GM12878 (cell line): ENCODE data around the gene RNF13. TPM values are rescaled to one million over a fixed set of nuclear protein-coding genes. Genes with fewer than 3 reads are reported as not detected.
"Not testable (repeated sequence)": the region's sequence is repeated elsewhere in the genome, so short reads cannot be mapped to it uniquely, and the experiment has no call there.

Source experiments
- ATAC-seq: fragments of 200-7000 bp; cut with Tn5 transposase; 3 replicates; pipeline ENCODE4 v1.9.1; 2020; ENCODE audit warnings: mild to moderate bottlenecking, moderate library complexity
- BruUV-seq: library from RNA; stranded (reverse); fragments of 400-500 nt; replicated peaks from 2 replicates; lab custom pipeline; 2021; lab: Mats Ljungman, UMichigan
- CTCF ChIA-PET: fragments of 300-600 bp; sonication (Branson Sonifier 250); formaldehyde crosslinking; extraction: SDS; loops from one replicate; lab custom pipeline; 2021; ENCODE audit warnings: inconsistent platforms; lab: Yijun Ruan, JAX
- POLR2A ChIA-PET: fragments of 350-600 bp; formaldehyde crosslinking; extraction: SDS; loops from one replicate; lab custom pipeline; 2021; ENCODE audit warnings: inconsistent platforms; lab: Charles Lee
- RAD21 ChIA-PET: fragments of 300-600 bp; sonication (Branson Sonifier 250); formaldehyde crosslinking; loops from one replicate; lab custom pipeline; 2023; ENCODE audit warnings: antibody characterized with exemption; ENCODE audit not compliant: unreplicated experiment; lab: Charles Lee
- SMC1A ChIA-PET: fragments of 300-600 bp; sonication (Branson Sonifier 250); formaldehyde crosslinking; loops from one replicate; lab custom pipeline; 2023; ENCODE audit not compliant: unreplicated experiment, uncharacterized antibody; lab: Charles Lee
- DNase-seq: peaks from one replicate; pipeline ENCODE4 v3.0.0-alpha.2; 2011; ENCODE audit warnings: low read depth, low spot score
- FAIRE-seq: peaks from 3 replicates; lab custom pipeline; 2011; peaks lifted over from hg19 to GRCh38; lab: Jason Lieb, UNC
- H2AFZ ChIP-seq: 2 replicates; pipeline ENCODE4 v1.6.0; 2011; ENCODE audit warnings: low read depth, low read length, control low read depth; ENCODE audit not compliant: control insufficient read depth
- H3K27ac ChIP-seq: 2 replicates; pipeline ENCODE4 v1.5.1; 2011; ENCODE audit warnings: control low read depth; ENCODE audit not compliant: control insufficient read depth, insufficient read depth
- H3K27me3 ChIP-seq, 2 experiments: replicated peaks in 1 of 2; 2 replicates each; pipeline versions ENCODE4 v1.6.0 to v1.6.1; 2011; ENCODE audit warnings: low read length in 1 of 2; ENCODE audit not compliant: control insufficient read depth in 2 of 2, insufficient read depth in 2 of 2
- H3K36me3 ChIP-seq, 2 experiments: 2 replicates each; pipeline ENCODE4 v1.5.1; 2011; ENCODE audit warnings: low read length in 1 of 2; ENCODE audit not compliant: control insufficient read depth in 2 of 2, insufficient read depth in 2 of 2
- H3K4me1 ChIP-seq: 2 replicates; pipeline ENCODE4 v1.6.1; 2011; ENCODE audit warnings: mild to moderate bottlenecking, low read length, moderate library complexity, mixed read lengths; ENCODE audit not compliant: control insufficient read depth, insufficient read depth
- H3K4me2 ChIP-seq: 2 replicates; pipeline ENCODE4 v1.6.0; 2011; ENCODE audit warnings: control low read depth; ENCODE audit not compliant: control insufficient read depth, insufficient read depth
- H3K4me3 ChIP-seq: fragments of 200-600 bp; sonication (generic); 2 replicates; pipeline ENCODE4 v1.5.1; 2016
- H3K79me2 ChIP-seq: 2 replicates; pipeline ENCODE4 v1.6.0; 2011; ENCODE audit warnings: low read length; ENCODE audit not compliant: control insufficient read depth, insufficient read depth
- H3K9ac ChIP-seq: 2 replicates; pipeline ENCODE4 v1.8.0; 2011; ENCODE audit warnings: low read length, control low read depth, mixed read lengths; ENCODE audit not compliant: control insufficient read depth, insufficient read depth
- H3K9me3 ChIP-seq: replicated peaks from 3 replicates; pipeline ENCODE4 v1.5.1; 2011; ENCODE audit warnings: mild to moderate bottlenecking, low read length; ENCODE audit not compliant: control insufficient read depth, insufficient read depth
- H4K20me1 ChIP-seq: 2 replicates; pipeline ENCODE4 v1.6.0; 2011; ENCODE audit not compliant: control insufficient read depth, insufficient read depth
- ATF7 ChIP-seq: fragments of 450-650 bp; IDR thresholded peaks from 2 replicates; pipeline ENCODE4 v1.6.1; 2016; ENCODE audit warnings: low read depth, mild to moderate bottlenecking
- EZH2 ChIP-seq: IDR thresholded peaks from 2 replicates; pipeline ENCODE4 v1.6.1; 2012; ENCODE audit warnings: low read depth, mild to moderate bottlenecking, control low read depth, inconsistent platforms, low read length, borderline replicate concordance; ENCODE audit not compliant: control insufficient read depth
- MYB ChIP-seq: fragments of 150-350 bp; IDR thresholded peaks from 2 replicates; pipeline ENCODE4 v1.6.1; 2014; ENCODE audit warnings: mild to moderate bottlenecking, low read depth, low read length, borderline replicate concordance
- NFIC ChIP-seq: IDR thresholded peaks from 2 replicates; pipeline ENCODE4 v1.6.1; 2012; ENCODE audit warnings: low read depth, mild to moderate bottlenecking, inconsistent platforms, low read length, moderate library complexity
- NR2C2 ChIP-seq: IDR thresholded peaks from 2 replicates; pipeline ENCODE4 v1.6.1; 2011; ENCODE audit warnings: borderline replicate concordance, low read depth; ENCODE audit not compliant: control insufficient read depth, insufficient read length
- RCOR1 ChIP-seq: conservative IDR thresholded peaks from 2 replicates; pipeline ENCODE4 v1.6.1; 2012; ENCODE audit warnings: low read depth, low read length, improper control_type of control experiment
- RFX5 ChIP-seq: IDR thresholded peaks from 2 replicates; pipeline ENCODE4 v1.6.1; 2011; ENCODE audit warnings: low read depth, low read length, improper control_type of control experiment
- SP1 ChIP-seq: IDR thresholded peaks from one replicate; pipeline ENCODE4 v1.6.1; 2011; ENCODE audit warnings: low read depth, low read length
- STAT3 ChIP-seq: IDR thresholded peaks from 2 replicates; pipeline ENCODE4 v1.6.1; 2011; ENCODE audit warnings: low read depth, low read length, improper control_type of control experiment
- ZSCAN29 ChIP-seq: fragments of 450-650 bp; IDR thresholded peaks from 2 replicates; pipeline ENCODE4 v1.6.1; 2017; ENCODE audit warnings: mild to moderate bottlenecking, moderate library complexity
- WGBS: methylation state at CpG from one replicate; pipeline ENCODE4 v1.1.6; 2016; ENCODE audit warnings: low lambda C conversion rate; ENCODE audit not compliant: insufficient replicate concordance, insufficient coverage; ENCODE audit errors: missing lambda C conversion rate; 5-methylcytosine and 5-hydroxymethylcytosine counted together
- in situ Hi-C: fragments of 300-500 bp; cut with MboI; formaldehyde crosslinking; loops from 9 replicates; pipeline ENCODE4 v1.14.3; 2018; ENCODE audit warnings: mixed read lengths
- intact Hi-C: fragments of 100-400 bp; cut with micrococcal nuclease; formaldehyde crosslinking; loops from one replicate; pipeline ENCODE4 v1.14.2; 2022; ENCODE audit not compliant: unreplicated experiment
- polyA plus RNA-seq, 11 experiments: library from polyadenylated mRNA; depleted of rRNA in 4 of 11; unstranded in 6 of 11; stranded (reverse) in 5 of 11; fragments of >200 nt; fragmentation: Nextera tagmentation in 4 of 11; fragmentation: Illumina TruSeq in 1 of 11; extraction: Ambion mirVana in 4 of 11; extraction: Trizol in 1 of 11; gene quantifications; 1 replicate in 1 of 11; 2 replicates in 10 of 11; pipeline versions ENCODE4 v1.2.1 to v1.2.3, GENCODE V29; 2011 to 2016; ENCODE audit warnings: inconsistent platforms in 2 of 11, missing spikeins in 2 of 11, low read depth in 1 of 11
- total RNA-seq, 4 experiments: library from RNA; depleted of rRNA in 3 of 4; stranded (reverse); fragments of >200 nt in 3 of 4; fragmentation: Illumina TruSeq in 1 of 4; extraction: Trizol in 1 of 4; gene quantifications; 2 replicates each; pipeline versions ENCODE4 v1.2.1 to v1.2.3, GENCODE V29; 2013 to 2021
- TF ChIP-seq, protein P1 (sequence below): fragments of 450-650 bp; formaldehyde crosslinking; IDR thresholded peaks from 2 replicates; pipeline ENCODE4 v1.4.0; 2022; ENCODE audit warnings: mild to moderate bottlenecking, moderate library complexity
- TF ChIP-seq, protein P2 (sequence below): fragments of 150-350 bp; IDR thresholded peaks from 2 replicates; pipeline ENCODE4 v1.6.1; 2014; ENCODE audit warnings: mild to moderate bottlenecking, low read depth, low read length

Gene RNF13
- total and polyA plus RNA-seq, 10 of the 15 experiments (the other 5 are each of a cell fraction or from before 2014, with no cell fraction given) = 18.9 to 73.4 (median 36.7) TPM

DNA sequence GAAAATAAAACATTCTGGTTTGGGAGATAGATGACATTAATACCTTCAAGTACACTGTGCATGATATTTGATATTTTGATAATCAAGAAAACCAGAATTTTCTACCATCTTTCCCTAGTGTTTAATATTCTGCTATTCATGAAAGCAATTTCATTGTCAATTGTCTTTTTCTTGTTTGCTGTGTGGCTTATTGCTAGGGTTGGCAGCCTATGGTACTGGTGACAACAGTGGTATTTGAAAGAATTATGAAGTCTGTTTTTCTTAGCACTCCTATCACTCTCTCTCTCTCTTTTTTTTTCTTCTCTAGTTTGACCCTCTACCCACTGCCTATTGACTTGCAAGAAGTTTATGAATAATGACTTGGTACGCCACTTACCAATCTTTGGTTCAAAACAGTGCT lies 15.4 kb downstream of the RNF13 start (continued):
- TF ChIP-seq, protein P1, sequence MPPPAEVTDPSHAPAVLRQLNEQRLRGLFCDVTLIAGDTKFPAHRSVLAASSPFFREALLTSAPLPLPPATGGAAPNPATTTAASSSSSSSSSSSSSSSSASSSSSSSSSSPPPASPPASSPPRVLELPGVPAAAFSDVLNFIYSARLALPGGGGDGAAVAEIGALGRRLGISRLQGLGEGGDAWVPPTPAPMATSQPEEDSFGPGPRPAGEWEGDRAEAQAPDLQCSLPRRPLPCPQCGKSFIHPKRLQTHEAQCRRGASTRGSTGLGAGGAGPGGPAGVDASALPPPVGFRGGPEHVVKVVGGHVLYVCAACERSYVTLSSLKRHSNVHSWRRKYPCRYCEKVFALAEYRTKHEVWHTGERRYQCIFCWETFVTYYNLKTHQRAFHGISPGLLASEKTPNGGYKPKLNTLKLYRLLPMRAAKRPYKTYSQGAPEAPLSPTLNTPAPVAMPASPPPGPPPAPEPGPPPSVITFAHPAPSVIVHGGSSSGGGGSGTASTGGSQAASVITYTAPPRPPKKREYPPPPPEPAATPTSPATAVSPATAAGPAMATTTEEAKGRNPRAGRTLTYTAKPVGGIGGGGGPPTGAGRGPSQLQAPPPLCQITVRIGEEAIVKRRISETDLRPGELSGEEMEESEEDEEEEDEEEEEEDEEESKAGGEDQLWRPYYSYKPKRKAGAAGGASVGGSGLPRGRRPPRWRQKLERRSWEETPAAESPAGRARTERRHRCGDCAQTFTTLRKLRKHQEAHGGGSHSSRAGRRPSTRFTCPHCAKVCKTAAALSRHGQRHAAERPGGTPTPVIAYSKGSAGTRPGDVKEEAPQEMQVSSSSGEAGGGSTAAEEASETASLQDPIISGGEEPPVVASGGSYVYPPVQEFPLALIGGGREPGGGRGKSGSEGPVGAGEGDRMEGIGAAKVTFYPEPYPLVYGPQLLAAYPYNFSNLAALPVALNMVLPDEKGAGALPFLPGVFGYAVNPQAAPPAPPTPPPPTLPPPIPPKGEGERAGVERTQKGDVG (CRISPR knock-in tag) = no peak
- TF ChIP-seq MYB = no peak
- TF ChIP-seq, protein P2, sequence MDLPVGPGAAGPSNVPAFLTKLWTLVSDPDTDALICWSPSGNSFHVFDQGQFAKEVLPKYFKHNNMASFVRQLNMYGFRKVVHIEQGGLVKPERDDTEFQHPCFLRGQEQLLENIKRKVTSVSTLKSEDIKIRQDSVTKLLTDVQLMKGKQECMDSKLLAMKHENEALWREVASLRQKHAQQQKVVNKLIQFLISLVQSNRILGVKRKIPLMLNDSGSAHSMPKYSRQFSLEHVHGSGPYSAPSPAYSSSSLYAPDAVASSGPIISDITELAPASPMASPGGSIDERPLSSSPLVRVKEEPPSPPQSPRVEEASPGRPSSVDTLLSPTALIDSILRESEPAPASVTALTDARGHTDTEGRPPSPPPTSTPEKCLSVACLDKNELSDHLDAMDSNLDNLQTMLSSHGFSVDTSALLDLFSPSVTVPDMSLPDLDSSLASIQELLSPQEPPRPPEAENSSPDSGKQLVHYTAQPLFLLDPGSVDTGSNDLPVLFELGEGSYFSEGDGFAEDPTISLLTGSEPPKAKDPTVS = no peak
- no peak for TF ChIP-seq SP1
- TF ChIP-seq EZH2 = no peak
- TF ChIP-seq NR2C2 = no peak
- no peak for TF ChIP-seq RCOR1
- no peak for TF ChIP-seq NFIC
- TF ChIP-seq ZSCAN29 = no peak
- TF ChIP-seq STAT3 = no peak
- no peak for TF ChIP-seq ATF7
- TF ChIP-seq RFX5 = no peak

DNA sequence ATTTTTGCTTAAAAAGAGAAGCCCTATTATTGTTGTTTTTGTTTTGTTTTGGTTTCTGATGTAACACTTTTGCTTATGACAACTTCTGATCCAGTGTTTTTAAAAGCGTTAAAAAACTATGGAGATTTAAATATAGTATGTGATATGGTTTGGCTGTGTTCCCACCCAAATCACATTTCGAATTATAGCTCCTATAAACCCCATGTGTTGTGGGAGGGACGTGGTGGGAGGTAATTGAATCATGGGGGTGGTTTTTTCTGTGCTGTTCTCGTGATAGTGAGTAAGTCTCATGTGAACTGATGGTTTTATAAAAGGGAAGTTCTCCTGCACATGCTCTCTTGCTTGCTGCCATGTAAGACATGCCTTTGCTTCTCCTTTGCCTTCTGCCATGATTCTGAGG lies 16.6 kb downstream of the RNF13 start:
- H3K9me3 ChIP-seq = peaks cover 22% of the 10 kb centered on the region

More for the DNA sequence above, 16.6 kb downstream of the RNF13 start:
- H3K36me3 ChIP-seq, H3K4me3 ChIP-seq, POLR2A ChIA-PET, H2AFZ ChIP-seq, CTCF ChIA-PET, BruUV-seq, H3K79me2 ChIP-seq, H3K27me3 ChIP-seq, ATAC-seq, SMC1A ChIA-PET, intact Hi-C loops, in situ Hi-C loops, H3K4me1 ChIP-seq, RAD21 ChIA-PET, H3K9ac ChIP-seq, H3K4me2 ChIP-seq, H4K20me1 ChIP-seq, H3K27ac ChIP-seq, DNase-seq: not testable (repeated sequence)
- WGBS = 96% methylated on average over 4 of the region's 4 CpGs
- peak; percentile 83 for FAIRE-seq
